CD4-positive, alpha-beta T cell treated with Interleukin-15 for 1 hour (primary cell): ENCODE data around the gene SPATA18.
"Not testable (repeated sequence)": the region's sequence is repeated elsewhere in the genome, so short reads cannot be mapped to it uniquely, and the experiment has no call there.

Source experiments
- DNase-seq: peaks from one replicate; pipeline ENCODE4 v3.0.0-alpha.2; 2020

SPATA18 gene

GRCh38 chr4:52054254-52054653 lies 3.1 kb downstream of the SPATA18 start:
- DNase-seq: no peak

- no peak for DNase-seq
These were observed 6.1 kb downstream of the SPATA18 start for GRCh38 chr4:52057196-52057595.

- DNase-seq: no peak
These were observed 7.2 kb downstream of the SPATA18 start for GRCh38 chr4:52058275-52058674.

- no peak for DNase-seq
These were observed 8.3 kb downstream of the SPATA18 start for GRCh38 chr4:52059372-52059771.

- DNase-seq: no peak
These were observed 18.5 kb downstream of the SPATA18 start for GRCh38 chr4:52069571-52069970.

- DNase-seq: no peak
These were observed 20.9 kb downstream of the SPATA18 start for GRCh38 chr4:52071791-52072546.

GRCh38 chr4:52076731-52077130 lies 25.6 kb downstream of the SPATA18 start:
- no peak for DNase-seq

GRCh38 chr4:52079659-52080058 lies 28.6 kb downstream of the SPATA18 start:
- no peak for DNase-seq

- no peak for DNase-seq
These were observed 30.1 kb downstream of the SPATA18 start for GRCh38 chr4:52081216-52081615.

- DNase-seq: not testable (repeated sequence)
These were observed 35.3 kb downstream of the SPATA18 start for GRCh38 chr4:52086425-52086824.

- DNase-seq: no peak
These were observed 40.7 kb downstream of the SPATA18 start for GRCh38 chr4:52091801-52092200.

- no peak for DNase-seq
These were observed 42.4 kb downstream of the SPATA18 start for GRCh38 chr4:52093466-52093865.

- DNase-seq: no peak
These were observed 43.5 kb downstream of the SPATA18 start for GRCh38 chr4:52094376-52095145.

GRCh38 chr4:52095374-52095773 lies 44.3 kb downstream of the SPATA18 start:
- DNase-seq: no peak

- no peak for DNase-seq
These were observed 44.9 kb downstream of the SPATA18 start for GRCh38 chr4:52096048-52096447.

GRCh38 chr4:52098618-52099017 lies 47.5 kb downstream of the SPATA18 start:
- DNase-seq: no peak

- DNase-seq: no peak
These were observed 48.9 kb downstream of the SPATA18 start for GRCh38 chr4:52099860-52100461.

- DNase-seq: no peak
These were observed 51.5 kb downstream of the SPATA18 start for GRCh38 chr4:52102587-52102986.

GRCh38 chr4:52103319-52103718 lies 52.2 kb downstream of the SPATA18 start:
- no peak for DNase-seq

- no peak for DNase-seq
These were observed 54.2 kb downstream of the SPATA18 start for GRCh38 chr4:52105276-52105675.

GRCh38 chr4:52106191-52106590 lies 55.1 kb downstream of the SPATA18 start:
- DNase-seq: no peak

GRCh38 chr4:52106660-52107059 lies 55.6 kb downstream of the SPATA18 start:
- no peak for DNase-seq

GRCh38 chr4:52107336-52107735 lies 56.2 kb downstream of the SPATA18 start:
- DNase-seq: no peak

GRCh38 chr4:52107745-52108144 lies 56.6 kb downstream of the SPATA18 start:
- DNase-seq: no peak
